Fibroblast of skin of abdomen (primary cell): ENCODE data around the gene HES4.

Source experiments
- DNase-seq: peaks from one replicate; pipeline ENCODE4 v3.0.0-alpha.2; 2013

The HES4 gene

DNA sequence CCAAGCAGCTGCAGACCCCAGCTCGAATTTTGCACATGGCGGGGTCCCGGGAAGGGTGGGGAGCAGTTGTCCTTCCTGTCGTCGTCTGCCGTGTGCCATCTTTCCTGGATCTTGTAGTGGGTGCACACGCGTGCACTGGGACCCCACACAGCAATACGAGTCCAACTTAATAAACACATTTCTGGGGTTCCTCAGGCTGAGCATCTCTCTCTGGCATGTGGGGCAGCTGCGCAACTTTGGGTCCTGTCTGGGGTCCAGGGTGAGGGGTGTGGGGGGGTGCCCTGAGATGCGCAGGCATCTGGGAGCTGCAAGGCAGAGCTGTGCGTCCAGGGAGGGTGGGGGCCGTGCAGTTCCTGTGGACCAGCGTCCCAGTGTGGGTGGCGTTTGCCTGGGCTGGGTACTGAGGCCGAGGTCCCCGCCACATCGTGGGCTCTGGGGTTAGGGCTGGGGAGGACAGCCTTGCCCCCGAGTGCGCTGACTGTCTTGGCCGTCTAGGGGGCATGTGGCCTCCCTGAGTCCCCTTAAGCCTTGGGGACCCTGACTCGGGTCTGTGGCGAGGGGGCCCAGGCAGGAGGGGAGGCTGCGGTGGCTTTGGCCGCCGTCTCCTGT, 34.3 kb downstream of the HES4 start:
- DNase-seq = no peak

DNA sequence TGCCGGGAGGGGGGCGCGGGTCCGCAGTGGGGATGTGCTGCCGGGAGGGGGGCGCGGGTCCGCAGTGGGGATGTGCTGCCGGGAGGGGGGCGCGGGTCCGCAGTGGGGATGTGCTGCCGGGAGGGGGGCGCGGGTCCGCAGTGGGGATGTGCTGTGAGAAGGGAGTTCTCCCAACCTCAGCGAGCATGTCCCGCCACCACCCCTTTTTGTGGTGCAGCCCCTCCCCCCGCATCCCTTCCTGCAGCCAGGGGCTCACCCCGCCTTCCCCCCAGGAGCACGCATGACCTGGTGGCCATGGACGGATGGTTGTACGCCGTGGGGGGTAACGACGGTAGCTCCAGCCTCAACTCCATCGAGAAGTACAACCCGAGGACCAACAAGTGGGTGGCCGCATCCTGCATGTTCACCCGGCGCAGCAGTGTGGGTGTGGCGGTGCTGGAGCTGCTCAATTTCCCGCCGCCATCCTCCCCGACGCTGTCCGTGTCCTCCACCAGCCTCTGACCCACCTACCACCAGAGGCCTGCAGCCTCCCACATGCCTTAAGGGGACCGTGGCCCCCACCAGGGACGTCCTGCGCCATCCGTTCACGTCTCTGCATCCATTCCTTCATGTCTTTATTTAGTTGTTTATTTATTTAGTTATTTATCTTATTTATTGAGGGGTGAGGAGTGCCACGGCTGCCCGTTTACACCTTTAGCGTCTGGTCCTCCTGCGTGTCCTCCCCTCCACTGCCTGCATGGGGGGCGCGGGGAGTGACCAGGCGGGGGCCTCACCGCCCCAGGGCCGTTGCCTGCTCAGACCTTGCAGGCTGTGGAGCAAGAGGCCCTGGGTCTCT, 35.0 kb downstream of the HES4 start:
- no peak for DNase-seq

DNA sequence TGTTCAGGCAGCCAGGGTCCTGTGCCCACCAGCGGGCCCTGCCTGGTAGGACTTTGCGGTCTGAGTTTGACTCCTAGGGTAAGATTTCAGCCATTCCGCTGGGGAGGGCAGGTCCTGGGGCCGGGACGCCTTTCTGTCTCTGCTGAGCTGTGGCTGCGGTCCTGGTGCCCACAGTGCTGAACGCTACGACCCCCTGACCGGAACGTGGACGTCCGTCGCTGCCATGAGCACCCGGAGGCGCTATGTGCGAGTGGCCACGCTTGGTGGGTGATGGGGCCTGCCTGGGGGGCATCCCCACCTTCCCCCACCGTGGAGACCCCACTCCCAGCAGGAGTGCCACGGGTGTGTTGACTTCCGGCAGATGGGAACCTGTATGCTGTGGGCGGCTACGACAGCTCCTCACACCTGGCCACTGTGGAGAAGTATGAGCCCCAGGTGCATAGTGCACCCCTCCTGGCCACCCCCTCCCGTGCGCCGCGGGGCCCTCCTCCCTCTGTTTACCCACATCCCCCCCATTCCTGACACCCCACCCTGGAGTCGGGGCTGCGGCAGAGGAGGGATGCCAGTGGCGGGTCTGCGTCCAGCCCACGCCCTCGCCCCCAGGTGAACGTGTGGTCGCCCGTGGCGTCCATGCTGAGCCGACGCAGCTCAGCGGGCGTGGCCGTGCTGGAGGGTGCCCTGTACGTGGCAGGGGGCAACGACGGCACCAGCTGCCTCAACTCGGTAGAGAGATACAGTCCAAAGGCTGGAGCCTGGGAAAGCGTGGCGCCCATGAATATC, 36.0 kb downstream of the HES4 start:
- no peak for DNase-seq

DNA sequence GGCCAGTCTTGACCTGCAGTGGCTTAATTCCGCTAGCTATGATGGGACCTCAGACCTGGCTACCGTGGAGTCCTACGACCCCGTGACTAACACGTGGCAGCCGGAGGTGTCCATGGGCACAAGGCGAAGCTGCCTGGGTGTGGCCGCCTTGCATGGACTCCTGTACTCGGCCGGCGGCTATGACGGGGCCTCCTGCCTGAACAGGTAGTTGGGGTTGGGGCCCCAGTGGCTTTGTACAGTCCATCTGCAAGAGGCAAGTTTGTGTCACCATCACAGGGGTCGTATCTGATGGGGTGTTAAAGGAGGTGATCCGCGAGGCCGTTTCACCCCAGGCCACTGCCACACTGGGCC, 36.6 kb downstream of the HES4 start:
- DNase-seq = no peak

DNA sequence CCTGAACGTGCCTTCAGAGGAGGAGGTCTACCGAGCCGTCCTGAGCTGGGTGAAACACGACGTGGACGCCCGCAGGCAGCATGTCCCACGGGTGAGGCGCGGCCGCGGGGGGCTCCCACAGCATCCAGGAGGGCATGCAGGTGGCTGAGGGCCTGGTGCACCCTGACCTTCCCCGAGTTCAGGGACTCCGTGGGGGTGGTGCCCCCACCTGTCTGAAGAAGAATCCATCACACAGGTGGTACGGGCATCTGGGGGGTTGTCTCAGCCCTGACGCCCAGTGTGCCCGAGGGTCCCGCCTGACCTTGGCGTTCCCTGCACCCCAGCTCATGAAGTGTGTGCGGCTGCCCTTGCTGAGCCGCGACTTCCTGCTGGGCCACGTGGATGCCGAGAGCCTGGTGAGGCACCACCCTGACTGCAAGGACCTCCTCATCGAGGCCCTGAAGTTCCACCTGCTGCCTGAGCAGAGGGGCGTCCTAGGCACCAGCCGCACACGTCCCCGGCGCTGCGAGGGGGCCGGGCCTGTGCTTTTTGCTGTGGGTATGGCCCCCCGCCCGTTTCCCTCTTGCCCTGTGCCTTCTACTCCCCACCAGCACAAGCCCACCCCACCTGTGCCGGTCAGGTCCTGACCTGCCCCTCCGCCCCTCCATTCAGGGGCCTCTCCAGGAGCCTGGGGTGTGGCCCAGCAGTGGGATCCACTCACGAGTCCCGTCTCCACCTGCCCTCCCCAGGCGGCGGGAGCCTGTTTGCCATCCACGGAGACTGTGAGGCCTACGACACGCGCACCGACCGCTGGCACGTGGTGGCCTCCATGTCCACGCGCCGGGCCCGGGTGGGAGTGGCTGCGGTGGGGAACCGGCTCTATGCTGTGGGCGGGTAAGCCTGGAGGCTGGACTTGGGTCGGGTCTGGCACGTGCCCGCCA, 37.3 kb downstream of the HES4 start:
- DNase-seq = no peak

GRCh38 chr1:961132-961669, 38.7 kb downstream of the HES4 start:
- no peak for DNase-seq

- DNase-seq = peak; percentile 71
Observed at GRCh38 chr1:960363-961131, 39.4 kb downstream of the HES4 start, which contains the start of gene KLHL17. Gene KLHL17, plus strand, starts transcription at chr1:960584. Its CDS starts 110 bp downstream, at chr1:960694.

DNA sequence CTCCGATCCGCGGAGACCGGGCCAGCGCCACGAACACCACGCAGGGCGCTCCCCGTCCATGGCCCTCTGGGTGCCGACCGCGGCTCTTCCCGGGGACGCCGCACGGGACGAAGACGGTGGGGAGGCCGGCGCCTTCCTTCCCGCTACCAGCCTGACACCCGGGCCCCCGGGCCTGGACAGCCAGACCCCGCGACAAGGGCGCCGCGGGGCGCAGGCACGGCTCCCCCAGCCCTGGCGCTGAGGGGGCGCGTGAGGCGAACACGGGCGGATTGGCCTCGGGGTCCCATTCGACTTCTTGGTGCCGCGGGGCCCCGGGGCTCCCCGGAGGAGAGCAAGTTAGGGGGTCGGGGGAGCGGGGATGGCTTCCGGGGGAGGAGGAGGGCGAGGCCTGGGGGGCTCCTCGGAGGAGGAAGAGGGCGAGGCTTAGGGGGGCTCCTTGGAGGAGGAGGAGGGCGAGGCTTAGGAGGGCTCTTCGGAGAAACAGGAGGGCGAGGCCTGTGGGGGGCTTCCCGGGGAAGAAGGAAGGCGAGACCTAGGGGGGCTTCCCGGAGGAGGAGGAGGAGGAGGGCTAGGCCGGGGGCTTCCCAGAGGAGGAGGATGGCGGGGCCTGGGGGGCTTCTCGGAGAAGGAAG, 40.0 kb downstream of the HES4 start:
- DNase-seq = no peak

DNA sequence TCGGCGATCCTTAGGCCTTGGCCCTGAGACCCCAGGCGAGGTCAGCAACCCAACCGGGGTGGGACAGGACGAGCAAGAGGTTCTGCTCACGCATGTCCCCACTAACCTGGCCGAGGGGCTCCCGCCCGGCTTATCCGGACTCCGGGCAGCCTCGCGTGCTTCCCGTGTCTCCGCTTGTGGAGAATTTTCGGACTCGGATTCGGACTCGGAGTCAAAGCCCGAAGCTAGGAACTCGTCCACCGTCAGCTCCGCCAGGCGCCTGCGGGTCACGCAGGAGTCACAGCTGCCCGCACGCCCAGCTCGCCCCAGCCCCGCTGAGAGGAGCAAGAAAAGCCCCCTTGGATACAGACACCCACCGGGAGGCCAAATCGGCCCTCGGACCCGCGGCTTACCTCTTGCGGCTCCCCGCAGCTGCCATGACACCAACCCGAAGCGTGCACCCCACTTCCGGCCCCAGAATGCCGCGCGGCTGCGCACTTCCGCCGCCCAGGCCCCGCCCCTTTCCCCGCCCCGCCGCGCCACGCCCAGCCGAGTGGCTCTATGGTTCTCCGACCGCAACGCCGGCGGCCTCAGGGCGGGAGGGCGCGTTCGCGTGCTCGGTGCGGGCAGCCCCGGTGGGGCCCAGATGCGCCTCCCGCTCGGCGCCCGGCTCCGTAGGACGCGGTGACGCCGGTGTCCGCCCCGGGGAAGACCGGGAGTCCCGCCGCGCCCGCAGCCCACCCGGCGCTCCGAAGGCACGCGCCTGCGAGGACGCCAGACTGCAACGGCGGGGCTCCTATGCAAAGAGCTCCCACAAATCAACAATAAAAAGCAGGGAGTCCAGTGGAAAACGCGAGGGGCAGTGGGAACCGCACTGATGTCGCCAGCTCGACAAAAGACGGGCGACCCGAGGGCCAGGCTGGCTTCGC, 40.8 kb downstream of the HES4 start, which contains the start of gene NOC2L:
Gene NOC2L, minus strand, starts transcription at position 434 of the 908 bp plus-strand sequence. Its CDS starts 16 bp downstream, at position 418.
- DNase-seq = peak; percentile 87

GRCh38 chr1:956636-957035, 43.3 kb downstream of the HES4 start:
- DNase-seq = no peak

GRCh38 chr1:955474-955873, 44.4 kb downstream of the HES4 start:
- DNase-seq = no peak

DNA sequence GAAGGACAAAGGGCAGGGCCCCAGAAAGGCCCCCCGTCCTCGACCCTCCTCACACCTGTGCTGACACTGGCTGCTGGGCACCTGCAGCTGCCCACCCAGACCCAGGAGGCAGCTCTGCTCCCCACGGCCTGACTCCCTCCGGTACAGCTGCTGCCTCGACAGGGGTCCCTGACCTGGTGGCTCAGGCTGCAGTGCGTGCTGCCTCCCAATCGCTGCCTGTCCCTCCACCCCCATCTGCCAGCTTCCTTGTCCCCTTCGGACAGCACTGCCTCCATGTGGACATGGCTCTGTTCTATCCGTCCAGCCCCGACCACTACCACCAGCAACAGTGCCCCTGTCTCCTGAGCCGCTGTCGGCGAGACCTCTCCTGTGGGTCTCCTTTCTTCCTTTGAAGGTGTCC, 45.0 kb downstream of the HES4 start:
- DNase-seq = no peak

DNA sequence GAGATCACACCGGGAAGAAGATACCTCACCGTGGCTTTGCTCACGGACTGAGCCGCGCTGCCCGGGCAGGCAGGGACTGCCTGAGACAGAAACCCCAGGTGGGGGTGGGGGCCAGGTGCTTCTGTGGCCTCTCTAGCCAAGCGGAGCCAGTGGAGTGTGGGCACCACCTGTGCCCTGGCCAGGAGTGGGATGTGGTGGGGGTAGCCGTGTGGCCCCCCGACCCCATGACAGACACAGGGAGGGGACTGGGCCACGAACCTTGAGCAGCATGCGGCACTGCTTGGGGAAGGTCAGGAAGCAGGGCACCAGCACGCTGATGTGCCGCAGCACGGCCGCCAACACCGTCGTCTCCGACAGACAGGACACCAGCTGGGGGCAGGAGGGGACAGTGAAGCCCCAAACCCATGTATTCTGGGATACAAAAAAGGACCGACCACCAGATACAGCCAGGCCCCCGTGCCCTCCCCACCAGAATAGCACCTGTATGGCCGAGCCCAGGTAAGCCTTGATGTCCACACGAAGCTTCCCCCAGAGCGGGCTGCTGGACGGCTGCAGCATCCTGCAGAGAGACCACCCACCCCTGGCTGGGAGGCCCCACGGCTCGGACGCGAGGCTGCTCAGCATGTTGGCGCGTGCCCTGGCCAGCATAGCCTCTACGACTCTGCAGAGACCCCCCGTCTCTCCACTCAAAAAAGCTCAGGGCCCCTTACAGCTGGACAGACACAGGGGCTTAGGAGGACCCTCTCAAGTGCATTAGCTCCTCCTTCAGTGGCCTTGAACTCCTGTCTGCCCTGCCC, 46.2 kb downstream of the HES4 start:
- no peak for DNase-seq

- DNase-seq = no peak
Observed at GRCh38 chr1:952603-953002, 47.3 kb downstream of the HES4 start.

- no peak for DNase-seq
Observed at GRCh38 chr1:952201-952600, 47.7 kb downstream of the HES4 start.

- no peak for DNase-seq
Observed at GRCh38 chr1:951364-951763, 48.5 kb downstream of the HES4 start.

DNA sequence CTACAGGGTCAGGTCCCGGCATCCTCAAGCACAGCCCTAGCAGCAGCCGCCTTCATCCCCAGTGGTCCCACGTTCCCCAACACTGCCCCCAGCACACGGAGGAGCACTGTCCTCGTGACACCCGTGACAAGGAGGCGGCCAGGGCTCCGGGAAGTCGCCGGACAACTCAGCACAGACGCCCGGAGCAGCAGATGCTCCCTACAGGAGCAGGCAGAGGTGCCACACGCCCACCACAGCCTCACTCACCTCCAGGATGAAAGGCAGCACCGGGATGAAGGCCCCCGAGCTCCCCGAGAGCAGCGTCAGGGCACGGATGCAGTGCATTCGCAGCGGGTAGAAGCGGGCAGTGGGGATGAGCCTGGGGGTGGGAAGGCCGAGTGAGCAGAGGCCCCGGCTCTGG, 49.0 kb downstream of the HES4 start:
- DNase-seq = no peak

DNA sequence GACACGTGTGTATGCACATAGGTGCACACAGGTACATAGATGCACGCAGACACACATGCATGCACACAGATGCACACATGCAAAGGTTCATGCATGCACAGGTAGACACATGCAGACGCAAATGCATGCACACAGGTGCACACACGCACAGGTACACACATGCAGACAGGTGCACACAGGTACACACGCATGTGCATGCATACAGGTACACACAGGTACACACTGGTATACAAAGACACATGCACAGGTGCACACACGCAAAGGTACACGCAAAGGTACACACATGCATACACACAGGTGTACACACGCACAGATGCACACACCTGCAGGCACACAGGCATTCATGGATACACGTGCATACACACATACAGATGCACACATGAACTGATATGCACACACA, 49.6 kb downstream of the HES4 start:
- no peak for DNase-seq
